VCaP (cell line): ENCODE results near the gene FUZ.

Experiments used
- H3K27ac ChIP-seq: fragments of 450-650 bp; 2 replicates; pipeline ENCODE4 v1.5.1; 2017
- CTCF ChIP-seq: fragments of 450-650 bp; conservative IDR thresholded peaks from 2 replicates; pipeline ENCODE4 v1.5.1; 2017; ENCODE audit warnings: mild to moderate bottlenecking, moderate library complexity

Gene FUZ

DNA sequence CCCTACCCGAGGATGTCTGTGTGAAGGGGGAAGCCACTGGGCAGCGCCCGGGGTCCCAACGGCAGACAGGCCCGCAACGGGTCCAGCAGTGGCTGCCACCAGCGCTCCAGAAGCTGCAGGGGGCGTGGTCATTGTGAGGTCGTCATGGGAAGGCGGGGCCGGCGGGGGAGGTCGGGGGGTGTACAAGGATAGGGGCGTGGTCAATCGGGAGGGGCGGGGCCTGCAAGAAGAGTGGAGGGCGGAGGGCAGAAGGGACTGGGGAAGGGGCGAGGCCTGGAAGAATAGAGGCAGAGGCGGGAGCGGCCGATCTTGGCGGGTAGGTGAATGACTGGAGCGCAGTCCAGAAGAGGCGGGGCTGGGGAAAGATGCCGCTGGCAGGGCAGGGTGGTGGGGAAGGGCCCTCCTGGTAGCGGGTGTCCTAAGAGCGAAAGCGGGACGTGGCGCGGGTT is 4.4 kb downstream of the FUZ start:
- peak overlapping the region; percentile 79 for H3K27ac ChIP-seq
- no peak for TF ChIP-seq CTCF

- TF ChIP-seq CTCF = no peak
- peak overlapping the region; percentile 79 for H3K27ac ChIP-seq
These were observed 5.0 kb downstream of the FUZ start for GRCh38 chr19:49807904-49808675.

DNA sequence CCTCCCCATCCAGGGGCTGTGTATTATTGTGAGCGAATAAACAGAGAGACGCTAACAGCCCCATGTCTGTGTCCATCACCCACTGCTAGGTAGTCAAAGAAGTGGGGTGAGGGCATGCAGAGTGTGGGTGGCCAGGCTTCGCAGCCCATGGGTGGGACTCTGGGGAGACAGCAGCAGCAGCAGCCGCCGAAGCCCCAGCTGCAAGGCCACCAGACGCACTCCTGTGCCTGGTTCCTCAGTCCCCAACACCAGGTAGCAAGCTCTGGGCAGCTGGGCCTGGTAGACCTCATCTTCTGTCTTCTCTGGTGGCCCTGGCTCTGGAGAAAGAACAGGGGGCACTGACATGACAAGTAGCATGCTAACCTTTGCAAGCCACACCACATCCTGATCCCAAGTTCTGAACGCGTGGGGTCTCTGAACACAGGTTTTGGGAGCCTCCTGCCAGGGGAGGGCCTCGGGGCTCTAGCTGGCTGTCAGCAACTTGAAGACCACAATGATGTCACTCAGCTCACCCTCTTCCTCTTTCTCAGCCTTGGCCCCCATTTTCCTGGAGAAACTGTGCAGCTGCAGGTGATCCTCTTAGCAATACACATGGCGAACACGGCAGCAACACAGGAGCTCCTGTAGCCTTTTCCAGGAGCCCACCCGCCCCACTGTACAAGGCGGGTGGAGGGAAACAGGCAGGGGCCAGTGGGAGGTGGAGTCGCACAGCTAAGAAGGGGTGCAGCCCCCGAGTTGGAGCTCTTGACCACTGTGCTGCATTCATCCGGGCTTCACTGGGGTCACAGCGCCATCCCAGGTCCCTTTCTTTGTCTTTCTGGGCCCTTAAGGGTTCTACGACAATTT is 5.8 kb downstream of the FUZ start:
- no peak overlapping the region for H3K27ac ChIP-seq

GRCh38 chr19:49806620-49806959 is 6.5 kb downstream of the FUZ start:
- TF ChIP-seq CTCF = no peak
- no peak overlapping the region for H3K27ac ChIP-seq

More for the DNA sequence above, 5.8 kb downstream of the FUZ start:
- TF ChIP-seq CTCF = no peak

DNA sequence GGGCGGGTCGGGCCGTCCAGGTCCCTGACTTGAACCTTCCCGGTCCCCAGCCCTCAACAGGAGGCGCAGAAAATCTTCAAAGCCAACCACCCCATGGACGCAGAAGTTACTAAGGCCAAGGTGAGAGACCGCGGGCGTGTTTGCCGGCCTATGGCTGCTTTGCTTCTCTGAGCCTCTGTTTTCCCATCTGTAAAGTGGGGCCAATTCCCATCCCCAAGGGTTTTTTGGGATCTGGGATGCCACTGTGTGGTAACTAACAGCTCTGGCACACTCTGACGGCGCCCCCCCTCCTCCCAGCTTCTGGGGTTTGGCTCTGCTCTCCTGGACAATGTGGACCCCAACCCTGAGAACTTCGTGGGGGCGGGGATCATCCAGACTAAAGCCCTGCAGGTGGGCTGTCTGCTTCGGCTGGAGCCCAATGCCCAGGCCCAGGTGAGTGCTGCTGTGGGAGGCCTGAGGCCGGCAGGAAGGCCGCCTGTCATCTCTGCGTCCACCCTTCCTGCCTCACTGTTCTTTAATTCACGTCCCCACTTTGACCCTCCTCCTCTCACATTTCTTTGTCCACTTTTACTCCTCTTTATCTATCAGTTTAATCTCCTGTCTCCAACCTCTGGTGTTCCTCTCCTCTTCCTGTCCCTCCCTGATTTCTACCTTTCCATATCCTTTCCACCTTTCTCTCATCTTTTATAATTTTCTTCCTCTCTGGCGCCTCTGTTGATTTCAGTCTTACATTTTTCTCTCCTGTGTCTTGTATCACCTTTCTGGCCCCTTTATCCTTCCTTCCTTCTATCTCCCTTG is 7.1 kb downstream of the FUZ start:
- TF ChIP-seq CTCF = no peak
- H3K27ac ChIP-seq = no peak overlapping the region

- TF ChIP-seq CTCF = no peak
- no peak overlapping the region; the same call in 1 of the 2 replicates for H3K27ac ChIP-seq
These were observed 9.6 kb downstream of the FUZ start for GRCh38 chr19:49803529-49803856.
